GM12873 (cell line): ENCODE results near the gene OR51E2.

Source experiments
- TF ChIP-seq, protein P1 (sequence below): IDR thresholded peaks from 2 replicates; pipeline ENCODE4 v1.5.1; 2012; ENCODE audit warnings: low read depth, mild to moderate bottlenecking, moderate library complexity, low read length, control low read depth; ENCODE audit not compliant: insufficient read depth; ENCODE audit errors: missing control alignments

OR51E2 gene, protein sequence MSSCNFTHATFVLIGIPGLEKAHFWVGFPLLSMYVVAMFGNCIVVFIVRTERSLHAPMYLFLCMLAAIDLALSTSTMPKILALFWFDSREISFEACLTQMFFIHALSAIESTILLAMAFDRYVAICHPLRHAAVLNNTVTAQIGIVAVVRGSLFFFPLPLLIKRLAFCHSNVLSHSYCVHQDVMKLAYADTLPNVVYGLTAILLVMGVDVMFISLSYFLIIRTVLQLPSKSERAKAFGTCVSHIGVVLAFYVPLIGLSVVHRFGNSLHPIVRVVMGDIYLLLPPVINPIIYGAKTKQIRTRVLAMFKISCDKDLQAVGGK

GRCh38 chr11:4697585-4697984 lies at the start of gene OR51E2:
OR51E2 (minus strand) TSS chr11:4697853; CDS start chr11:4682711, 15,142 bp downstream.
- TF ChIP-seq, protein P1, sequence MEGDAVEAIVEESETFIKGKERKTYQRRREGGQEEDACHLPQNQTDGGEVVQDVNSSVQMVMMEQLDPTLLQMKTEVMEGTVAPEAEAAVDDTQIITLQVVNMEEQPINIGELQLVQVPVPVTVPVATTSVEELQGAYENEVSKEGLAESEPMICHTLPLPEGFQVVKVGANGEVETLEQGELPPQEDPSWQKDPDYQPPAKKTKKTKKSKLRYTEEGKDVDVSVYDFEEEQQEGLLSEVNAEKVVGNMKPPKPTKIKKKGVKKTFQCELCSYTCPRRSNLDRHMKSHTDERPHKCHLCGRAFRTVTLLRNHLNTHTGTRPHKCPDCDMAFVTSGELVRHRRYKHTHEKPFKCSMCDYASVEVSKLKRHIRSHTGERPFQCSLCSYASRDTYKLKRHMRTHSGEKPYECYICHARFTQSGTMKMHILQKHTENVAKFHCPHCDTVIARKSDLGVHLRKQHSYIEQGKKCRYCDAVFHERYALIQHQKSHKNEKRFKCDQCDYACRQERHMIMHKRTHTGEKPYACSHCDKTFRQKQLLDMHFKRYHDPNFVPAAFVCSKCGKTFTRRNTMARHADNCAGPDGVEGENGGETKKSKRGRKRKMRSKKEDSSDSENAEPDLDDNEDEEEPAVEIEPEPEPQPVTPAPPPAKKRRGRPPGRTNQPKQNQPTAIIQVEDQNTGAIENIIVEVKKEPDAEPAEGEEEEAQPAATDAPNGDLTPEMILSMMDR: no peak

DNA sequence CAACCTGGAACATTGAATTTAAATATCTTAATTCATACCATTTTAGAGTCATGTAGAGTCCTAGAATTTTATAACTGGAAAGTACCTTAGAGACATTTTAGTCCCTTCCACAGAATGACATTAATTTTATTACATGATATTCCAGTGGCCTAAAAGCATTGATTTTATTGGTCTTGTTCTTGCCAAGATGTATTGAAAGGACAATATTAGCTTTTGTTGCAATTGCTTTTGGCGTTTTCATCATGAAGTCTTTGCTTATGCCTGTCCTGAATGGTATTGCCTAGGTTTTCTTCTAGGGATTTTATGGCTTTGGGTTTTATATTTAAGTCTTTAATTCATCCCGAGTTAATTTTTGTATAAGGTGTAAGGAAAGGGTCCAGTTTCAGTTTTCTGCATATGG lies 43.1 kb upstream of the OR51E2 start:
- TF ChIP-seq, protein P1: no peak

- TF ChIP-seq, protein P1: no peak
These were observed 29.5 kb upstream of the OR51E2 start for GRCh38 chr11:4727171-4727570.

DNA sequence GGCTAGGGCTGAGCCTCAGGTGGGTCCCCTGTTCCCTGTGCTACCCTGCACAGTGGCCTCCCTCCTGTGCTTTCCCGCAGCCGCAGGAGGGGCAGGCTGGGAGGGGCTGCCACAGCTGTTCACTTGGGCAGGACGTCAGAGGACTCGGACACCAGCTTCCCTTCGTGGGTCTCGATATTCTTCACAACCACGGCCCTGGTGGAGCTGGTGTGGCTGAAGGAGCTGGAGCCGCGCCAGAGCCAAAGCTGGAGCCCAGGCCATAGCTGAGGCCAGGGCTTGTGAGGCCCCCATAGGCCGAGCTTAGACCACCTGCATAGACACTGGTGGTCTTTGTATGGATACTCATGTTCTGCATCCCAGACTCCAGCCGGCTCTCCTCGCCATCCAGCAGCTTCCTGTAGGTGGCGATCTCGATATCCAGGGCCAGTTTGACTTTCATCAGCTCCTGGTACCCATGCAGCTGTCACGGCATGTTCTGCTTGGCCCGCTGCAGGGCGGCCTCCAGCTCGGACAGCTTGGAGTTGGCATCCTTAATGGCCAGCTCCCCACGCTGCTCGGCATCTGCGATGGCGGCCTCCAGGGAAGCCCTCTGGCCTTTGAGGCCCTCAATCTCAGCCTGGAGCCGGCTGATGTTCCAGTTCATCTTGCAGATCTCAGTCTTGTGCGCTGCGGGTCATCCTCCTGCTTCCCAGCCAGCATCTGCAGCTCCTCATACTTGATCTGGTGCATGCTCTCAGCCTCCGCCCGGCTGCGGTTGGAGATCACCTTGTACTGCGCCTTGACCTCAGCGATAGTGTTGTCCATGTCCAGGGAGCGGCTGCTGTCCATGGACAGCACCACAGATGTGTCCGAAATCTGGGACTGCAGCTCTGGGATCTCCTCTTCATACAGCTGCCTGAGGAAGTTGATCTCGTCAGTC lies 25.2 kb upstream of the OR51E2 start:
- TF ChIP-seq, protein P1: peak; percentile 23

DNA sequence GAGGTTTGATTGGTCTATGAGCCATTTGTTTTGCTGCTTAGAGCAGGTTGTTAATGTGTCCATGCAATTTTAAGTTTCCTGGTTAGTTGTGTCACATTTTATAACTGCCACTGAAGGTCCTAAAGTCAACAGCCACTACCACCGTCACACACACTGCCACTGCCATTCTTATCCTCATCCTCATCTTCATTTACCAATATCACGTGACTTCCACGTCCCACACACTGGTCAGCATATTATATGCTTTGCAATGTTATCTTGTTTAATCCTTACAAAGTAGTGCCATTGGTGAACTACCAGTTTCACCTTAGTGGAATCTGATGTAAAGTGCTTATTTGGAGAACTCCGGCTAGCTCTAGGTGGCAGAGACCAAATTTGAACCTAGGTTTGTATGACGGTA lies 16.6 kb upstream of the OR51E2 start:
- TF ChIP-seq, protein P1: no peak

- TF ChIP-seq, protein P1: no peak
These were observed 15.6 kb upstream of the OR51E2 start for GRCh38 chr11:4713241-4713640.

DNA sequence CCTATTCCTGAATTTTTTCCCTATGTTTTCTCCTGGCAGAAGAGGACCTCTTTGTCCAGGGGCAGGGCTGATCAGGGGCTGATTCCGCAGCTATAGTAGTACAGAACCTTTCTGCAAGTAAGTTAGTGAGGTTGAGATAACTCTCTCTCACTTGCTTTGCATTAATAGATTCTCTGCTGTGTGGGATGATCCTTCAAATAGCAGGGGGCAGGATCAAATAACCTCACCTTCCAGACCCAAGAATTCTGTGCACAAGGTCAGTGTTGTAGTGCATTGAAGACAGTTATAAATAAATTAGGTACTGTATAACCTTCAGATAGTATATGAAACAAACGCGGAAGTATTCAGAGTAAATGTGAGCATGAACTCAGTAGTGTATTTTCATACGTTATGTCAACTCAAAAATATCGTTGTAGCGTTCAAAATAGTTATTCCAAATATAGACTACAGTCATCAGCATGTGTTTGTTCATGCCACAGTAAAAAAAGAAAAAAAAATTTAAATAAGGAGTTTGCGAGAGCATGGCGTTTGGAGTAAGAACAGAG lies 7.2 kb upstream of the OR51E2 start:
- TF ChIP-seq, protein P1: no peak
